Posterior cingulate gyrus (tissue), 11 donors: ENCODE data around the gene LRRC42.

Experiments used
- DNase-seq, 10 donors: peaks; one replicate each; pipeline versions ENCODE4 v3.0.0 to v3.0.0-alpha.2; 2020 to 2021; ENCODE audit warnings: mixed read lengths in 3 of 10
- intact Hi-C: fragments of 100-400 bp; cut with DNase I; formaldehyde crosslinking; loops from one replicate; pipeline ENCODE4 v1.15.1; 2023

The LRRC42 gene

DNA sequence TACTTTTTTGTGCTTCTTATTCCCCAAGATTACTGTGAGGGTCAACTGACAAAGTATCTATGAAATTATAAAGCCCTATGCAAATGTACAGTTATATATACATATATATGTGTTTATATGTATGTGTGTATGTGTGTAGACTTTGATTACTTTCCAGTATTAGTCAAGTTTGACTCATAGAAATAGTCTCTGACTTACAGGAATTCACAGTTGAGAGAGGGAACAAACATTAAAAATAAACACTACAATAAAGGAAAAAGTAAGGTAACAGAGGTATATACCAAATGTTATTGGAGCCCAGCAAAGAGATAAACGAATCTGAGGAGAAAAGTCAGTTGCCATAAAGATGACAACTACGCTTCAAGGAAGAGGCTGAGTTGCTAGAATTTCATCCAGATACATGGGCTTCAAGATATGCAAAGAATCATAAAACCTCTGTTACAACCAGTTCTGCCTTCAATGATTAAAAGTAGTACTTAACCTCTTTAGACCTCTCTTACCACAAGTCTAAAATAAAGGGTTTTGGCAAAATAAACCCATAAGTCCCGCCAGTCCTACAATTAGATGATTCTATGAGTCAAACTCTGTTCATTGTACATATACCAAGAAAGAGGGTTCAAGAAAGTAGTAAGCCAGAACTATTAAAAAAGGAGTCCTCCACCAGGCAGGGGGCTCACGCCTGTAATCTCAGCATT, 7.9 kb upstream of the LRRC42 start:
- intact Hi-C loops, result no loop called here
- DNase-seq, result no peak

DNA sequence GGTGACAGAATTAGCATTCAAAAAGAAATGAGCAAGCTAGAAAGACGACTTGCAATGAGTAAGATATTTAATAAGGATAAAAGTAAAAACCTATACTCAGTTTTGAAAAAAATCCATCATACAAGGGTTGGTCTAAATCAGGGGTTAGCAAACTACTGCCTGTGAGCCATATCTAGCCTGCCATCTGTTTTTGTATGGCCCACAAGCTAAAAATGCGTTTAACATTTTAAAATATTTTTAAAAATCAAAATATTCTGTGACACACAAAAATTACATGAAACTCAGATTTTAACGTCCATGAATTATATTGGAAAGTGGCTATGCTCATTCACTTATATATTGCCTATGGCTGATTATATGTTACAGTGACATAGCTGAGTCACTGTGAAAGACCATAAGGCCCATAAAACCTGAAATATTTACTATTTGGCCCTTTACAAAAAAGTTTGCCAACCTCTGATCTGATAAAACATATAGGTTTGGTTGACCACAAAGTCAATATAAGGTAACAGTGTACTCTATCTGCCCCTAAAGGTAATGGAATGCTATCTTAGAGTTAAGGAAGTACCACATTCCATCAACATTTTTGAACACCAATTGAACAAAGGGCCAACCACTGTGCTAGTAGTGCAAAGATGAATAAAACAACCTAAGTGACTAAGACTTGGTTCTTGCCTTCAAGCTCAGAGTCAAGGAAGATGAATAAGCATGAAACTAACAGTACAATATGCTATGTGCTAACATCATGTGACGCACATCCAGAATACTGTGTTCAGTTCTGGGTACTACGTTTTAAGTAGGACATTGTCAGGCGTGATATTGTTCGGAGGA, 3.8 kb upstream of the LRRC42 start:
- intact Hi-C loops, result no loop called here

DNA sequence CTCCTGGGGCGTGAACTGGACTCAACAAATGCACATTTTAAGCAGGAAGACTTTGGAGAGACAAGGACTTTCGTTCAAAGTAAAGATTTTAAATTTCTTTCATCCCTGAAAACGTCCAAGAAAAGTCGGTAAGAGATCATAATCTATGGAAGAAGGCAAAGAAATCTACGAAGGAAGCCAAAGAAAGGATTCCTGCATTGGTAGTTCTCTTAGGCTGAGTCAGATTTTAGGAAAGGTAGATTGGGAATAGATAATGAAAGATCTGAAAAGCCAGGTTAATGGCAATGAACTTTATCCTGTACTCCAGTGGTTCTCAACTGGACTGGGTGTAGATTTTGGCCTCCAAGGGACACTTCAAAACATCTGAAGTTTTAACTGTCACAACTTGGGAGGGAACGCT, 3.1 kb upstream of the LRRC42 start:
- intact Hi-C loops, result no loop called here
- DNase-seq, result no peak

More for the DNA sequence above, 3.8 kb upstream of the LRRC42 start:
- DNase-seq, result no peak

DNA sequence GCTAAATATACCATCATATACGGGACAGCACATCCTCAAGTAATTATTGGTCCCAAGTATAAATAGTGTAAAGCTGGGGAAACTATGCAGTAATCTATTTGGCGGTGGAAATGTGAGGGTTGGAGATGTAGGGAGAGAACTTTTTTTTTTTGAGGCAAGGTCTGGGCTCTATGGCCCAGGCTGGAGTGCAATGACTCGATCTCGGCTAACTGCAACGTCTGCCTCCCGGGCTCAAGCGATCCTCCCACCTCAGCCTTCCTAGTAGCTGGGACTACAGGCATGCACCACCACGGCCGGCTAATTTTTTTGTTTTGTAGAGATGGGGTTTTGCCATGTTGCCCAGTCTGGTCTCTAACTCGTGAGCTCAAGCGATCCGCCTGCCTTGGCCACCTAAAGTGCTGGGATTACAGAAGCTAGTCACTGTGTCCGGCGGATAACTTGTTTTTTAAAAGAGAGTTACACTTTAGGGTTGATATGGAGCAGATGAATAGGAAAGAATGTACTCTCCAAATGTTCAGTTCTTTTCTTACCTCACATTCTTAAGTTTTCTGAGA, 2.6 kb upstream of the LRRC42 start:
- intact Hi-C loops, result no loop called here
- no peak for DNase-seq

DNA sequence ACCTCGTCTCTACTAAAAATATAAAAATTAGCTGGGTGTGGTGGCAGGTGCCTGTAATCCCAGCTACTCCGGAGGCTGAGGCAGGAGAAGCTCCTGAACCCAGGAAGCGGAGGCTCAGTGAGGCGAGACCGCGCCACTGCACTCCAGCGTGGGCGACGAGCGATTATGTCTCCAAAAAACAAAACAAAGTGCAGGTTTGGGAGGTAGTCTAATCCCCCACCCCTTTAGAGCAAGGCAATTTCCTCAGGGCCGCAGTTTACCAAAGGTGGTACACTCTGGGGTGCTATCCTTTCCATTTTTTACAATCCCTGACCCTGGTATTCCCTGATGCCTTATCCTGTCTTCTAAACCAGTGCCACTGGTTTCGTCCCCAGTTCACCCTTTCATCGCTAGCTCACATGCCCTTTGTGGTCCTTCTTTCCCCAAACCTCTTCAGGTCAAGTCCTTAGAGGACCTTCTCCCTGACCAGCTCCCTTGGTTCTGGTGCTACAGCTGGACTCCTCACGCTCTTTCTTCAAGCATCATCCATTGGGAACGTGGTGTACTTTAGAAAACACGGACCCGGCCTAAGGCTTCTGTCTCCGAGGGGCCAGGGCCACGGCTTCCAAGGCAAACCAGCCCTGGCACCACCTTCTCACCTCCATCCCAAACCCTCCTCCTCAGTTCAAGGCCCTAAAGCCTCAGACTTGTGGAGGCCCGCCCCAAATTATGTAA, 1.5 kb upstream of the LRRC42 start:
- intact Hi-C loops, result loop anchor here (5.0 kb wide), 3 partner anchors 107 to 543 kb away; partner anchors contain the start of genes NDC1, TCEANC2 and TMEM59
- DNase-seq, result no peak

DNA sequence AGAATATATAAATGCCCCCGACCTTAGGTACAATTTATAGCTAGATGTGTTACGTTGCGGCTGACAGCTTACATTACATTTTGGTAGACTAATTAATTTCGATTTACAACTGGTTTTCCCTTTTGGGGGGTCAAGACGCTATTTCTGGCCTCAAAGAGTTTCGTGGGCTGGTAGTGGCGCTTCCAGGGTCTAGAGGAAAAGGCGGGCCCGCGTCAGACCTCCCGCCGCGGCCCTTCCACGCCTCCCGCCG, 1.0 kb upstream of the LRRC42 start:
- no peak for DNase-seq
- intact Hi-C loops, result loop anchor here (5.0 kb wide), 3 partner anchors 107 to 542 kb away; partner anchors contain the start of genes NDC1, TCEANC2 and TMEM59

DNA sequence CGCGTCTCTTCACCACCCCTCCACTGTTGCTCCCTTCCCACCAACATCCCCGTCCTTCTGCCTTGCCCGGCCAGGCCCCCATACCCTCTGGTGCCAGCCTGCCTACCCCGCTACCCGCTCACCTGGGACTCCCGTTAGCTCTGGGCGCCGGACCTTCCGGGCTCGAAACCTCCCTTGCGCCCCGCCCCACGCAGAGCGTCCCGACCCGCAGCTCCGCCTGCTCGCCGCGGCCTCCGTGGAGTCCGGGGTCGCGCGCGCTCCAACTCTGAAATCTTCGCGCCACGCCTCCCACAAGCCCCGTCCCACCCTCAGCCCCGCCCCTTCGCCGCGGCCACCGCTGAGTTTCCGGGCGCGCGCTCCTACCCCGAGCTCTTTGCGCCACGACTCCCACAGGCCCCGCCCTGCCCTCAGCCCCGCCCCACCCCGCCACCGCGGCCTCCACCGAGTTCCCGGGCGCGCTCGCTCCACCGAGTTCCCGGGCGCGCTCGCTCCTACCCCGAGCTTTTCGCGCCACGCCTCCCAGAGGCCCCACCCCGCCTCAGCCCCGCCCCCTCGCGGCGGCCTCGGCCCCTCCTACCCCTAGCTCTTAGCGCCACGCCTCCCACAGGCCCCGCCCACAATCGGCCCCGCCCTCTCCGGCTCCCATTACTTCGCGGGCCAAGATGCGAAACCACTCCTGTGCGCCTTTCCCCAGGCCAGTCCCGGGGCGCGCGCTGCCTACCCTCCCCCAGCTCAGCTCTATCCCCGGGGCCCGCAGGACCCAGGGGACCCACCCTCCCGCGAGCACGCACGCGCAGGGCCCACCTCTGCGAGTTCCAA, 508 bp upstream of the LRRC42 start, which contains the start of gene IFT25:
TSS of gene IFT25 (minus strand) at position 267 of the 819 bp plus-strand sequence. CDS start 5,617 bp downstream, outside the sequence.
- intact Hi-C loops, result loop anchor here (1.0 to 5.0 kb wide), 4 partner anchors 56 to 542 kb away; partner anchors contain the start of genes NDC1, TCEANC2, TMEM59 and YIPF1
- DNase-seq, result peak; percentile 93 to 100 (median 98)

DNA sequence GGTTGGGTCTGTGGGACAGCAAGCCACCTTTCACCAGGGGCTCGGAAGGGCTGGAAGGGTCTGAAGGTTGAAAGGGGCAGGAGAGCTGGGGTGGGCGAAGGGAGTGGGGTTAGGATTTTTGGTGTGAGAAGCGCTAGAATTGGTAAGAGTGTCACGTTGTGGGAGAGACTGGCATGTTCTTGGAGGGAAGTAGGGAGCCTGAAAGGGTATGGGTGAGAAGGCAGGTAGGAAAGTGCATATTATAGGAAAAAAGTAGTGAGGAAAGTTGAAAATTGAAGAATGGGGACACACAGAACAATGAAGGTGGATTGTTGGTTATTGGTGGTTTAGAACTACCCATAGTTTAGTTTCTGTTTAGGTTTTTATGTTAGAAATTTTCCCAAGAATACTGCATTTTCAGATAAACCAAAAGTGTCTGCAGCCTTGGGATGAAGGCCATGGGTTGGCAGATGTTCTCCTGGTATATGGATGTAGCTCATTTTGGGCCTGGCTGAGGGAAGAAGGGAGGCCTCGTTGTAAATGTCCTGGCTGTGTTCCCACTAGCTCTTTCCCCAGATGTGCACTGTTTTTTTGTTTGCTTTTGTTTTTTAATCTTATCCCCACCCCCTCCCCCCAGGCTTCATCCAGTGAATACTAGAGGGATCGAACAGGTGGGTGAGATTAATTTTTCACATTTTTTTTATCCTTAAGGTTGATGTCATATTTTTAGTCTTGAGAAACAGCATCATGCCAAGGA, 1.2 kb downstream of the LRRC42 start:
- intact Hi-C loops, result loop anchor here (5.0 kb wide), 3 partner anchors 105 to 540 kb away; partner anchors contain the start of genes NDC1, TCEANC2 and TMEM59

DNA sequence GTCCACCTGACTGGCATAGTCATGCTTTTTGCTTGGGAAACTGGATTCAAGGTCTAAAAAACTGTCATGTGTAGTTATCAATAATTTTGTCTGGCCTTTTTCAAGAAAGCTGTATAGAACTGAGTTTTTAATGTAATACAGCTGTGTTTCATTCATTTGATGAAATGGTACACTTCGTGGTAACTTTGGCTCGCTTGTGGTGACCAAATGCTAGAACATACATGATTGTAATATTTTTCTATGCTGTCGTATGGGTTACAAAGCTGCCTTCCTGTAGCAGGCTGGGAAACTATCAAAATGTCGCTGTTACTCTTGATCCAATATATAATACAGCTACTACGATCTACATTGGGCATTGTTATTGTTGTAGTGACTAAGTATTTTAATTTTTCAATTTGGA, 2.1 kb downstream of the LRRC42 start:
- no peak for DNase-seq
- intact Hi-C loops, result loop anchor here (5.0 kb wide), 3 partner anchors 104 to 539 kb away; partner anchors contain the start of genes NDC1, TCEANC2 and TMEM59

More for the DNA sequence above, 1.2 kb downstream of the LRRC42 start:
- no peak for DNase-seq

DNA sequence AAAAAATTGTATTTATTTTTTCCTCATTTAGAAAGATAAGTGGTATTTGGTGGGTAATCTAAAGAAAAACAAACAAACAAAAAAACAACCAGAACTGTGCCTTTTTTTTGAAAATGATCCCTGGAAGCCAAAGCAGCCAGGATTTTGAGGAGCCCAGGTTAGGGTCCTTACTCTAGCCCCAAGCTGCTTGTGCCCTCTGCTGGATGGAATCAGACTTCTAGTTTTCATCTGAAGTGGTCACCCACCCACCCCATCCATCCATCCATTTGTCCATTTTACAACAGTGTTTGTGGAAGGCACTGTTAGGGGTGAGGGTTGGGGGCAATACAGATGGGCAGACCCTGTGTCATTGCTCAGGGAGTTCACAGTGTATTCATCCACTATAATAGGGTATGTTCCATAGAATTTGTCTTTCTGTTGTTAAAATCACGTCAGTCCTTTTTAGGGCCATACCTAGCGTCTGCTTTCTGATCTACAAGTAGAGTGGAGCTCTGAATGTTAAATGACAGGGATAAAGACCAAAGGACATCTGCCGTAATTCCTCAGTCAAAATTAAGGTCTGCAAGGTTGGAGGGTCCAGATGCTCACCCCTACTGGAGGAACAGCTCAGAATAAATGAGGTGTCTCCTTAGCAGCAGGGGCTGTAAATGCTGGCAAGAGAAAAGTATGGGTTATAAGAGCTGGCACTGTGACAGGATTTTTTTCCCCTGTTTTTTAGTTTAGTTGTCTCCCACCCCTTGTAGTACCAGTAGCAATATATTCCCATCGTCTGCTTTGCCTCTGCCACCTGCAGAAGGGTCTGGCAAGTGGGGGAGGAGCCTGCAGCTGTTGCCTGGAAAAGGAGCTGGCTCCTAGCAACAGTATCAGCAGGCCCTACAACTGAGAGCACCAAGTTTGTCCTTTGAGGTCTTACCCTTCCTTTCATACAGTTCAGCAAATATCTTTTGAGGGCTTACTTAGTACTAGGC, 3.2 kb downstream of the LRRC42 start:
- peak in 4 of 10 donors; percentile 23 to 81 (median 34) for DNase-seq
- intact Hi-C loops, result loop anchor here (5.0 kb wide), 3 partner anchors 103 to 538 kb away; partner anchors contain the start of genes NDC1, TCEANC2 and TMEM59

DNA sequence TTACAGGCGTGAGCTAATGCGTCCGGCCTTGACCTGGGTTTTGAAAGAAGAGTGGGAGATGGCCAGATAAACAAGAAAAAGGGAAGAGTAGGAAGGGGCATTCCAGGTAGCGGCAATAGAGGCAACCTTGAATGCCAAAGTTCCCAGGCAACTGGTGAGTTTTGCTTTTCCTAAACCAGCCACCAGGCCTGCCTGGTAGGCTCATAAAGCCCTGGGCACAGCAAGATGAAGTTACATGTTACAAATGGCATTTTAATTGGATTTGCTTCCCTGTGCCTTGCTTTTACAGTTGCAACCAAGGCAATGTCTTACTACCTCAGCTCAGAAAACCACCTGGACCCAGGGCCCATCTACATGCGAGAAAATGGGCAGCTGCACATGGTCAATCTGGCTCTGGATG, 5.5 kb downstream of the LRRC42 start:
- intact Hi-C loops, result no loop called here
- DNase-seq, result no peak

DNA sequence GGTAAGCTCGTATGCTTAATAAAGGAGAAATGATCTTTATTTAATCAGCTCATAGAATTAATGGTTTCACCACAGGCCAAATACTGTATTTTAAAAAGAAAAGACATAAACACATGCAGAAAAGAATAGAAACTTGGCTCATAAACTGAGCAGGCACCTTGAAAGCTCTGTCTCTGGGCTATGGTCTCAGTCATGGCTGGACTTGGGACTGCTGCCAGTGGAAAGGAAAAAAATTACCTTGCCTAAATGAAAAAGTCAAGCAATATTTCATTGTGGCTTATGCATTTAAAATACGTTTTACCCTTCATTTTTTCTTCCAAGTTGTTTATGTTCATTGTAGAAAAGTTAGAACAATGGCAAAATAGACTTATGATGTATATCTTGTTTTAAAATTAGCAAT, 8.0 kb downstream of the LRRC42 start:
- no peak for DNase-seq
- intact Hi-C loops, result no loop called here

DNA sequence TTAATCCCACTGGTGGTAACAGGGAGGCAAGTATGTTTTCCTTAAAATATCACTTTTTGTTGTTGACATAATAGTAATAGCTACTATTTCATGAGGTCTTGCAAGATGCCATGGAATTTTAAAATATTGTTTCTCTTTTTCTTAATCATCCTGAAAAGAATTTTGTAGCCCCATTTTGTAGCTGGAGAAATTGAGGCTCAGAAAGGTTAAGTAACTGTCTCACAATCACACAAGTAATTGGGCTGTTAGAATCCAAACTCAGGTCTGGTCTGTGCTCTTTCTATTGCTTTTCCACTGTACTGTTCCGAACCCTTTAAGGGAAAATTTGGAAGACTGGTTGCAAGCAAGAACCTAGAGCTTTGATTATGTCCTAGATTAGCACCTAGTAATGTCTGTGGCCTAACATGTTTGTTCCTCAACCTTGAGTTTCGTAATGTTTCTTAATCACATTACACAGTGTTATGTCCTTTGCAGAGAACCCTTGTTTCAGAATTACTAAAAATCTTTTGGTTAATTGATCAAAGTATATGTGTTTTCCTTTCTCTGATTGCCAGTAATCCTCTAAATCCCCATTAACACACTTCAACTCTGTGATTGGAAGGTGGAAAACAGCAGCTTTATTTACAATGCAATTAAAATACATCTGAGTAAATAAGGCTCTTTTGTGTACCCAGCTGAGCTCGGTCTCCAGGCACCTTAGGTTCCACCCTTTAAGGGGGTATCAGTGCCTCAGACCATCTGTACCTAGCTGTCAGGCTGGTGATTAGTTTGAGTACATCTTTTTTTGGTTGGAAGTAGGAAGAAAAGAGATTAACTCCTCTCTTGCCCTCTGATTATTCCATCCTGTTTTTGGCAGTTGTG, 10.4 kb downstream of the LRRC42 start:
- DNase-seq, result no peak
- intact Hi-C loops, result no loop called here

DNA sequence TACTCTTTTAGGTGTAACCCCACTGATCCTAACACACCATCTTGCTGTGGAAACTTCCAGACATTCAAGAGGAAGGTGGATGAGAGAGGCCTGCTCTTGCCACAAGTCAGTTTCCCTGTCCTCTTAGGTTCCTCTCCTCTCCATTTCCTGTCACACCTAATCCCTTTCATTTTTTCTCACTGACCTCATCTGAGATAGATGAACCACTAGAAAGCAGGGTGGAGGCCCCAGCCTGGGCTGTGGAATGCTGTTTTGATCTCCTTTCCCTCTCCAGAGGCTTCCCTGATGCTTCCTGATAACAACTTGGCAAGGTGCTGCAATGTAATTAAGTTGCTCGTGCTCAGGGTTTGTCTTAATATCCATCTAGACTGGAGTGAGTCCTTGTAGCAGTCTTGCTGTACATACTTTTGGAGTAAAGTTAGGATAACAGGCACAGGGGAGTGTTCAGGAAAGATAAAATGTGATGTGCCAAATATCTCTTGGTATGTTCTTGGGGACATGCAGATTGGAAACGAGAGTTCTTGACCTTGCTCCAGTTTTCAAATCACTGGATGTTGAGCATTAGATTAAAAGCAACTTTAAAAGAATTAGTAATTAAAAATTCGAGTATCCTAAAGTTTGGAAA, 11.2 kb downstream of the LRRC42 start:
- intact Hi-C loops, result no loop called here
- DNase-seq, result no peak

DNA sequence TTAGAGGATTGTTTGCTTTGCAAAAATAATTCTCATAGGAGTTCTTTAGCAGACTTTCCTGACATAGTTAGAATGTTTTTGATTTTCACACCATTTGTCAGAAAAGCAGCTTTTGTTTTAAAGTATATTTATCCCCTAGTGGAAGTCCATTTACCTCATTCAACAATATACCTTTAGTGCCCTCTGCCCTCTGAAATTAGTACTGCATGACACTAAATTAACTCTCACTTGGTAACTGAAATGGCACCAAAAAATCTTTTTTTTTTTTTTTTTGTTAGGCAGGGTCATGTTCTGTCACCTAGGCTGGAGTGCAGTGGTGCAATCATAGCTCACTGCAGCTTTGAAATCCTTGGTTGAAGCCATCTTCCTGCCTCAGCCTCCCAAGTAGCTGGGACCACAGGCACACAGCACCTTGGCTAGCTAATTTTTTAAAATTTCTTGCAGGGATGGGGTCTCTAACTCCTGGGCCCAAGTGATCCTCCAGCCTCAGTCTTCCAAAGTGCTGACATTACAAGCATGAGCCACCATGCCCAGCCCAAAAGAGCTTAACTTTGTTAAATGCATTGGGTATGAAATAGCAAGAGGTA, 13.6 kb downstream of the LRRC42 start:
- intact Hi-C loops, result no loop called here
- DNase-seq, result no peak

DNA sequence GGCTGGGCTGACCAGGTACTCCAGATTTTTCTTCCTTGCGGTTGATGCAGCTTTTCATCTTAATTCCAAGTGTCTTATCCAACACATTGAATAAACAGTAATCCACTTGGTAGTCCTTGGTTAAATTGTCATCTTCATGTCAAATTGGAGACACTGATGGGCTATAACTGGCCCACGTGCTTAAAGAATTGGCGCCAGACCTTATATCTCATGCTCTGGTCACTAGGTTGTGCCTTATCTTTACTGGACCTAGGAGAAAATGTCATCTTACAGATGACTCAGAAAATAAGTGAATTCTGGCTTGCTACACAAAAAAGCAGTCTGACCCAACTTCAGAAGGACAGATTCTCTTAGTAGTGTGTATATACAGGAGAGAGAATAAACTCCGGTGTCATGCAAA, 16.2 kb downstream of the LRRC42 start:
- DNase-seq, result no peak
- intact Hi-C loops, result no loop called here
